Tibial artery (tissue), 4 donors: ENCODE results near the gene VPS72.
A peak's percentile ranks its signal among the peaks of the same experiment; 100 is the strongest.

Experiments used
- DNase-seq, 2 donors: peaks; one replicate each; pipeline ENCODE4 v3.0.0-alpha.2; 2019
- H3K27ac ChIP-seq, 2 donors: fragments of 200-600 bp; sonication (generic) in 1 of 2; 1 replicate in 1 of 2; 2 replicates in 1 of 2; pipeline ENCODE4 v1.5.1; 2018 to 2019; ENCODE audit warnings: mild to moderate bottlenecking in 1 of 2
- H3K27me3 ChIP-seq, 2 donors: fragments of 200-600 bp; sonication (generic) in 1 of 2; one replicate each; pipeline versions ENCODE4 v1.5.1 to v1.6.0; 2016 to 2019
- H3K36me3 ChIP-seq, 3 donors: fragments of 200-600 bp; sonication (generic) in 2 of 3; one replicate each; pipeline ENCODE4 v1.5.1; 2016 to 2019; ENCODE audit warnings: mild to moderate bottlenecking in 2 of 3
- H3K4me1 ChIP-seq, 4 donors: fragments of 200-600 bp; sonication (generic) in 2 of 4; 1 replicate in 3 of 4; 2 replicates in 1 of 4; pipeline ENCODE4 v1.5.1; 2016 to 2019
- H3K4me3 ChIP-seq, 2 donors: fragments of 200-600 bp; sonication (generic) in 1 of 2; 1 replicate in 1 of 2; 2 replicates in 1 of 2; pipeline ENCODE4 v1.5.1; 2018 to 2019; ENCODE audit warnings: mild to moderate bottlenecking in 2 of 2
- H3K9me3 ChIP-seq, 3 donors: fragments of 200-600 bp; sonication (generic) in 1 of 3; one replicate each; pipeline ENCODE4 v1.5.1; 2016 to 2019
- CTCF ChIP-seq, 2 experiments: fragments of 200-600 bp in 1 of 2; fragments of 450-650 bp in 1 of 2; IDR thresholded peaks; one replicate each; pipeline ENCODE4 v1.5.1; 2017 to 2019; ENCODE audit warnings: antibody characterized with exemption in 2 of 2, mild to moderate bottlenecking in 1 of 2, moderate library complexity in 1 of 2
- intact Hi-C: fragments of 100-400 bp; cut with DNase I; formaldehyde crosslinking; loops from one replicate; pipeline ENCODE4 v1.15.0; 2023; ENCODE audit warnings: low total_unique reads

VPS72 gene

GRCh38 chr1:151130987-151131586, 58.9 kb downstream of the VPS72 start:
- Histone ChIP-seq H3K4me3 (peak overlapping the region; percentile 40 to 54), H3K27me3 (no peaks in the 10 kb centered on the region), H3K27ac (peak overlapping the region; percentile 57 to 64), H3K9me3 (no peaks in the 10 kb centered on the region), H3K36me3 (peaks cover 0 to 22% (median 0%) of the 10 kb centered on the region in 3 donors), H3K4me1 (peaks cover 0 to 14% (median 4%) of the 10 kb centered on the region in 4 donors)
- intact Hi-C loops = no loop called here
- TF ChIP-seq CTCF (IDR thresholded peaks at IDR 0.05) = peak in 1 of 2 experiments; percentile 4
- peak; percentile 84 to 92 for DNase-seq

GRCh38 chr1:151128800-151129199, 61.2 kb downstream of the VPS72 start:
- peak in 1 of 2 donors; percentile 33 for DNase-seq
- Histone ChIP-seq H3K4me3 (no peak overlapping the region), H3K27me3 (no peaks in the 10 kb centered on the region), H3K9me3 (no peaks in the 10 kb centered on the region), H3K36me3 (peaks cover 0 to 6% (median 0%) of the 10 kb centered on the region in 3 donors), H3K4me1 (peaks cover 0 to 14% (median 4%) of the 10 kb centered on the region in 4 donors), H3K27ac (no peak overlapping the region)
- intact Hi-C loops = no loop called here
- no peak for TF ChIP-seq CTCF (IDR thresholded peaks at IDR 0.05)
